ENCODE results near the gene FRMD4A. TPM values are rescaled to one million over a fixed set of nuclear protein-coding genes. Genes with fewer than 3 reads are reported as not detected.

The FRMD4A gene
- total RNA-seq, 1 experiment from 2014 or later: 19.6 TPM

DNA sequence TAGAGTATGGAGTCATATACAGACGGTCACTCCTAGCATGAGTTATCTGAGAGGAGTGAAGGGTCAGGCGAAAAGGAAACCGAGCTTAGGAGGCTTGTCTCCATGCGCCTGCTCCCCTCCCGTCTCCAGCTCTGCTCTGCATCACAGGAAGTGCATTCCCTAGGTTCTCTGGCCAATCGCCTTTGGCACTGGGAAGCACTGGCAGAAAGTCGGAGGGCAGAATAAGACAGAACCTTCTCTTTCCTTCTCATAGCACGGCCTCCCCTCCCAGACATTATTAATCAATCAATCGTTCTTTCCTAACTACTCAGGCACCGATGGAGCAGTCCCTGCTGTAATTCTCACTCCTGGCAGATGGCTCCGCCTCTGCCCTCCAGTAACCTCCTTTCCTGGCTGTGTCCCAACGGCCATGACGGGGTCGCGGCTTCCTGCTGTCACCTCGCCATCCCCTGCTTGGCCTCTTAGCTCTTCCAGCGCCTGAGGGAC is 177.1 kb downstream of the FRMD4A start:
- no peaks in the 10 kb centered on the region for H3K23me2 ChIP-seq (ENCODE audit: insufficient read length, low read depth, low read length, poor library complexity, severe bottlenecking)
- no peaks in the 10 kb centered on the region; a peak in 1 of 5 replicates for H3K9me3 Mint-ChIP-seq
- no peak overlapping the region for H4K5ac ChIP-seq (ENCODE audit: insufficient read length, low read depth, low read length)
- no peak overlapping the region for H3K4ac ChIP-seq (ENCODE audit: low read depth, low read length)
- no peak overlapping the region for H2AFZ ChIP-seq (ENCODE audit: low read length)
- H3K14ac ChIP-seq (ENCODE audit: insufficient read depth, low read length): no peak overlapping the region
- no peak overlapping the region for H4K91ac ChIP-seq (ENCODE audit: insufficient read length, low read depth, low read length)
- H3K27me3 Mint-ChIP-seq (ENCODE audit: low read depth): no peaks in the 10 kb centered on the region; the same call in 1 of the 2 replicates
- no peaks in the 10 kb centered on the region for H3K9me3 ChIP-seq (ENCODE audit: control insufficient read depth, low read depth, low read length)
- no peak overlapping the region for H2BK12ac ChIP-seq (ENCODE audit: insufficient read length, low read depth, low read length)
- H3K27ac Mint-ChIP-seq: peak overlapping the region in 2 of 3 experiments; percentile 47 to 84; a peak in 2 of 7 replicates
- H4K20me1 ChIP-seq (ENCODE audit: control insufficient read depth, insufficient read depth, insufficient read length): no peaks in the 10 kb centered on the region
- H4K8ac ChIP-seq (replicated peaks; ENCODE audit: insufficient read length, low read depth, low read length): no peak overlapping the region
- H3K4me1 ChIP-seq (ENCODE audit: insufficient read depth, low read length): no peaks in the 10 kb centered on the region
- no peak overlapping the region for H2BK20ac ChIP-seq (ENCODE audit: low read depth, low read length, poor library complexity, severe bottlenecking)
- H3K27me3 ChIP-seq (ENCODE audit: insufficient read depth, low read length): no peaks in the 10 kb centered on the region
- H3K23ac ChIP-seq (ENCODE audit: insufficient read length, low read depth, low read length): no peak overlapping the region
- no peak overlapping the region for H3T11ph ChIP-seq (ENCODE audit: low read length)
- H2BK5ac ChIP-seq (ENCODE audit: insufficient read length, low read length): no peak overlapping the region
- no peak overlapping the region for H3K4me2 ChIP-seq (ENCODE audit: insufficient read depth, insufficient read length, low read length)
- WGBS (ENCODE audit: extremely low coverage, insufficient read length, low lambda C conversion rate): no CpG with 5 or more reads among the region's 17 CpGs
- no peaks in the 10 kb centered on the region for H3K36me3 Mint-ChIP-seq (ENCODE audit: insufficient read depth in 1 of 3, low read depth in 3 of 3)
- no peaks in the 10 kb centered on the region for H3K79me2 ChIP-seq (ENCODE audit: insufficient read depth, low read length)
- no peak overlapping the region for H2BK15ac ChIP-seq (ENCODE audit: low read depth, low read length)
- peak; percentile 67 for DNase-seq
- TF ChIP-seq CTCF (conservative IDR thresholded peaks at IDR 0.05): no peak
- H2BK120ac ChIP-seq (ENCODE audit: low read depth, low read length, poor library complexity, severe bottlenecking): no peak overlapping the region
- H3K4me3 Mint-ChIP-seq: no peak overlapping the region
- no peak overlapping the region for H3K27ac ChIP-seq (ENCODE audit: insufficient read length, low read depth, low read length)
- peaks cover 6 to 9% of the 10 kb centered on the region in 2 experiments; a peak in 3 of 4 replicates for H3K4me1 Mint-ChIP-seq
- H3K18ac ChIP-seq (ENCODE audit: insufficient read length, low read depth, low read length): no peak overlapping the region
- H3K79me1 ChIP-seq (ENCODE audit: insufficient read depth, low read depth, low read length, poor library complexity, severe bottlenecking): no peaks in the 10 kb centered on the region
- no peak overlapping the region for H3K56ac ChIP-seq (ENCODE audit: insufficient read length, low read depth, low read length)
- no peak overlapping the region for H3K9ac ChIP-seq (ENCODE audit: extremely low read depth, insufficient read length, low read length)
- H2AK5ac ChIP-seq (ENCODE audit: insufficient read length, low read length): no peak overlapping the region

Data from H9 (cell line).